A549 (cell line): ENCODE data around the gene CNOT3. TPM values are rescaled to one million over a fixed set of nuclear protein-coding genes. Genes with fewer than 3 reads are reported as not detected.

Experiments used
- ATAC-seq, 2 experiments: fragments of 200-7000 bp in 1 of 2; fragments of >200 bp in 1 of 2; cut with Nextera tagmentation in 1 of 2; cut with Tn5 transposase in 1 of 2; 3 replicates each; pipeline versions ENCODE4 v1.8.0 to v1.9.1; 2018 to 2020; ENCODE audit warnings: mild to moderate bottlenecking in 1 of 2, moderate library complexity in 1 of 2
- CTCF ChIA-PET: fragments of 300-600 bp; sonication (Branson Sonifier 250); formaldehyde crosslinking; extraction: SDS; loops from one replicate; lab custom pipeline; 2021; ENCODE audit warnings: antibody characterized with exemption, inconsistent platforms; lab: Yijun Ruan, JAX
- POLR2A ChIA-PET: fragments of 350-600 bp; formaldehyde crosslinking; extraction: SDS; loops from one replicate; lab custom pipeline; 2021; ENCODE audit warnings: antibody characterized with exemption, inconsistent platforms; lab: Yijun Ruan, JAX
- DNase-seq, 2 experiments: peaks; one replicate each; pipeline versions ENCODE4 v3.0.0 to v3.0.0-alpha.2; 2011 to 2016; ENCODE audit warnings: low read depth in 1 of 2, low spot score in 1 of 2
- FAIRE-seq: peaks from 2 replicates; lab custom pipeline; 2011; peaks lifted over from hg19 to GRCh38; lab: Jason Lieb, UNC
- H3K27ac ChIP-seq, 2 experiments: fragments of >200 bp; sonication (Bioruptor Twin); formaldehyde crosslinking; 3 replicates each; pipeline ENCODE4 v1.5.1; 2016 to 2017
- H3K4me1 ChIP-seq: fragments of >200 bp; sonication (Bioruptor Twin); formaldehyde crosslinking; 3 replicates; pipeline ENCODE4 v1.6.1; 2016
- H3K4me2 ChIP-seq: fragments of >200 bp; sonication (Bioruptor Twin); formaldehyde crosslinking; 3 replicates; pipeline ENCODE4 v1.6.1; 2016
- H3K4me3 ChIP-seq: fragments of >200 bp; sonication (Bioruptor Twin); formaldehyde crosslinking; 3 replicates; pipeline ENCODE4 v1.5.1; 2016
- H3K9me3 ChIP-seq: fragments of >200 bp; sonication (Bioruptor Twin); formaldehyde crosslinking; 3 replicates; pipeline ENCODE4 v1.6.1; 2016
- BHLHE40 ChIP-seq: IDR thresholded peaks from 2 replicates; pipeline ENCODE4 v1.6.1; 2012; ENCODE audit warnings: low read depth, low read length, inconsistent platforms
- CBX2 ChIP-seq: fragments of 200-600 bp; sonication (generic); IDR thresholded peaks from 2 replicates; pipeline ENCODE4 v1.6.1; 2016; ENCODE audit warnings: low read depth, mild to moderate bottlenecking, borderline replicate concordance
- EHF ChIP-seq: fragments of 250-450 bp; sonication (Bioruptor Pico); IDR thresholded peaks from 2 replicates; pipeline ENCODE4 v1.5.0; 2020; ENCODE audit warnings: mild to moderate bottlenecking
- EP300 ChIP-seq, 2 experiments: fragments of >200 bp; sonication (Bioruptor Twin); formaldehyde crosslinking; IDR thresholded peaks; 2 replicates in 1 of 2; 3 replicates in 1 of 2; pipeline ENCODE4 v1.6.1; 2016 to 2017
- FOXS1 ChIP-seq: fragments of 250-450 bp; sonication (Bioruptor Pico); IDR thresholded peaks from 2 replicates; pipeline ENCODE4 v1.5.0; 2020; ENCODE audit warnings: mild to moderate bottlenecking, moderate library complexity
- GATA3 ChIP-seq: IDR thresholded peaks from 2 replicates; pipeline ENCODE4 v1.6.1; 2012; ENCODE audit warnings: borderline replicate concordance
- HDAC2 ChIP-seq: fragments of 200-600 bp; sonication (generic); IDR thresholded peaks from 2 replicates; pipeline ENCODE4 v1.6.1; 2016
- HEYL ChIP-seq: fragments of 250-450 bp; sonication (Bioruptor Pico); IDR thresholded peaks from 2 replicates; pipeline ENCODE4 v1.8.0; 2021; ENCODE audit warnings: mild to moderate bottlenecking, moderate library complexity
- HOXA7 ChIP-seq: fragments of 250-450 bp; sonication (Bioruptor Pico); IDR thresholded peaks from 2 replicates; pipeline ENCODE4 v1.5.0; 2020; ENCODE audit warnings: mild to moderate bottlenecking, moderate library complexity
- HOXB5 ChIP-seq: fragments of 250-450 bp; sonication (Bioruptor Pico); IDR thresholded peaks from 2 replicates; pipeline ENCODE4 v1.5.0; 2020; ENCODE audit warnings: mild to moderate bottlenecking, moderate library complexity
- JUNB ChIP-seq: fragments of >200 bp; sonication (Bioruptor Twin); formaldehyde crosslinking; IDR thresholded peaks from 2 replicates; pipeline ENCODE4 v1.6.1; 2016
- MAZ ChIP-seq: fragments of 150-350 bp; IDR thresholded peaks from 2 replicates; pipeline ENCODE4 v1.6.1; 2014; ENCODE audit warnings: antibody characterized with exemption, low read depth, low read length, borderline replicate concordance
- MYC ChIP-seq: IDR thresholded peaks from 2 replicates; pipeline ENCODE4 v1.6.1; 2012; ENCODE audit warnings: mild to moderate bottlenecking, inconsistent platforms, low read length, improper control_type of control experiment, borderline replicate concordance
- NFE2L2 ChIP-seq: fragments of 150-350 bp; conservative IDR thresholded peaks from 2 replicates; pipeline ENCODE4 v1.6.1; 2014; ENCODE audit warnings: low read length
- NR3C1 ChIP-seq: fragments of >200 bp; sonication (Bioruptor Twin); formaldehyde crosslinking; IDR thresholded peaks from 3 replicates; pipeline ENCODE4 v1.6.1; 2017
- POLR2AphosphoS2 ChIP-seq: conservative IDR thresholded peaks from 2 replicates; pipeline ENCODE4 v1.6.1; 2012; ENCODE audit warnings: low read length, improper control_type of control experiment, inconsistent platforms
- RAD21 ChIP-seq, 2 experiments: fragments of >200 bp in 1 of 2; sonication (Bioruptor Twin) in 1 of 2; formaldehyde crosslinking in 1 of 2; IDR thresholded peaks in 1 of 2; conservative IDR thresholded peaks in 1 of 2; 2 replicates in 1 of 2; 3 replicates in 1 of 2; pipeline ENCODE4 v1.6.1; 2012 to 2018; ENCODE audit warnings: inconsistent platforms in 1 of 2
- RARB ChIP-seq: fragments of 250-450 bp; sonication (Bioruptor Pico); IDR thresholded peaks from 2 replicates; pipeline ENCODE4 v1.8.0; 2021; ENCODE audit warnings: mild to moderate bottlenecking, moderate library complexity
- RNF2 ChIP-seq: fragments of 200-600 bp; sonication (generic); IDR thresholded peaks from 2 replicates; pipeline ENCODE4 v1.6.1; 2016; ENCODE audit warnings: low read depth, mild to moderate bottlenecking, antibody characterized with exemption, moderate library complexity, borderline replicate concordance
- SMC3 ChIP-seq: fragments of >200 bp; sonication (Bioruptor Twin); formaldehyde crosslinking; IDR thresholded peaks from 3 replicates; pipeline ENCODE4 v1.6.1; 2018; ENCODE audit warnings: inconsistent platforms
- SREBF2 ChIP-seq: fragments of 450-650 bp; IDR thresholded peaks from 2 replicates; pipeline ENCODE4 v1.6.1; 2014; ENCODE audit warnings: mild to moderate bottlenecking, moderate library complexity
- TFCP2L1 ChIP-seq: fragments of 250-450 bp; sonication (Bioruptor Pico); IDR thresholded peaks from 2 replicates; pipeline ENCODE4 v1.5.0; 2021; ENCODE audit warnings: mild to moderate bottlenecking
- ZC3H11A ChIP-seq: fragments of 450-650 bp; IDR thresholded peaks from 2 replicates; pipeline ENCODE4 v1.6.1; 2014; ENCODE audit warnings: antibody characterized with exemption, mild to moderate bottlenecking
- ZFP36 ChIP-seq: fragments of 450-650 bp; IDR thresholded peaks from 2 replicates; pipeline ENCODE4 v1.6.1; 2014; ENCODE audit warnings: borderline replicate concordance; ENCODE audit not compliant: partially characterized antibody
- WGBS: methylation state at CpG from one replicate; pipeline ENCODE4 v1.1.6; 2017; ENCODE audit errors: missing lambda C conversion rate; 5-methylcytosine and 5-hydroxymethylcytosine counted together
- polyA plus RNA-seq, 4 experiments: library from polyadenylated mRNA; depleted of rRNA in 3 of 4; stranded (reverse); fragments of >200 nt; fragmentation: RNase III in 1 of 4; extraction: RNeasy Plus Mini Kit Qiagen cat#74134 plus additional on column Dnase treatment in 1 of 4; gene quantifications; 2 replicates in 3 of 4; 3 replicates in 1 of 4; pipeline ENCODE4 v1.2.3, GENCODE V29; 2011 to 2017
- TF ChIP-seq, protein P1 (sequence below): fragments of 150-350 bp; IDR thresholded peaks from 2 replicates; pipeline ENCODE4 v1.6.1; 2014; ENCODE audit warnings: low read depth, mild to moderate bottlenecking, low read length
- TF ChIP-seq, protein P2 (sequence below): fragments of >200 bp; sonication (Bioruptor Twin); formaldehyde crosslinking; IDR thresholded peaks from 3 replicates; pipeline ENCODE4 v1.6.1; 2016
- TF ChIP-seq, protein P3 (sequence below): fragments of >200 bp; sonication (Bioruptor Twin); formaldehyde crosslinking; IDR thresholded peaks from 2 replicates; pipeline ENCODE4 v1.6.1; 2016

CNOT3 gene
- polyA plus RNA-seq, 2 of the 4 experiments (the other 2 are of a cell fraction): 24.9 to 59.2 TPM

DNA sequence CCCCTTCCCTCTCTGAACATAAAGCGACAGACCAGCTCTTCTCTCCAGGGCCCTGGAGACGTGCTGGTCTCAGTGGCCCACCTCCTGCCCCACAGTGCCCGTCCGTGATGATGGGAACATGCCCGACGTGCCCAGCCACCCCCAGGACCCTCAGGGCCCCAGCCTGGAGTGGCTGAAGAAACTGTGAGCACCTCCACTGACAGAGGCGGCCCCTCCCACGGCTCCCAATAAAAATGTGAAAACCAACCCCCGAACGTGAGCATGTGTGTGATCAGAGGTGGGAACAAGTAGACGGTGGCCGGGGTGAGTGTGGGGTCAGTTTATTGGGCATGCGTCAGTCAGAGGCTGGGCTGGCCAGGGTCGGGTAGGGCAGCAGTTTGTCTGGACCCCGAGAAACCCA lies 30.8 kb upstream of the CNOT3 start:
- no peak overlapping the region for H3K4me3 ChIP-seq
- CTCF ChIA-PET: no interaction called here
- TF ChIP-seq EHF: no peak
- TF ChIP-seq RARB (CRISPR knock-in tag): no peak
- TF ChIP-seq HDAC2: no peak
- no peak for TF ChIP-seq CBX2
- TF ChIP-seq, protein P1, sequence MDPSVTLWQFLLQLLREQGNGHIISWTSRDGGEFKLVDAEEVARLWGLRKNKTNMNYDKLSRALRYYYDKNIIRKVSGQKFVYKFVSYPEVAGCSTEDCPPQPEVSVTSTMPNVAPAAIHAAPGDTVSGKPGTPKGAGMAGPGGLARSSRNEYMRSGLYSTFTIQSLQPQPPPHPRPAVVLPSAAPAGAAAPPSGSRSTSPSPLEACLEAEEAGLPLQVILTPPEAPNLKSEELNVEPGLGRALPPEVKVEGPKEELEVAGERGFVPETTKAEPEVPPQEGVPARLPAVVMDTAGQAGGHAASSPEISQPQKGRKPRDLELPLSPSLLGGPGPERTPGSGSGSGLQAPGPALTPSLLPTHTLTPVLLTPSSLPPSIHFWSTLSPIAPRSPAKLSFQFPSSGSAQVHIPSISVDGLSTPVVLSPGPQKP: no peak
- TF ChIP-seq NR3C1: no peak
- no peak for TF ChIP-seq SMC3
- TF ChIP-seq, protein P2, sequence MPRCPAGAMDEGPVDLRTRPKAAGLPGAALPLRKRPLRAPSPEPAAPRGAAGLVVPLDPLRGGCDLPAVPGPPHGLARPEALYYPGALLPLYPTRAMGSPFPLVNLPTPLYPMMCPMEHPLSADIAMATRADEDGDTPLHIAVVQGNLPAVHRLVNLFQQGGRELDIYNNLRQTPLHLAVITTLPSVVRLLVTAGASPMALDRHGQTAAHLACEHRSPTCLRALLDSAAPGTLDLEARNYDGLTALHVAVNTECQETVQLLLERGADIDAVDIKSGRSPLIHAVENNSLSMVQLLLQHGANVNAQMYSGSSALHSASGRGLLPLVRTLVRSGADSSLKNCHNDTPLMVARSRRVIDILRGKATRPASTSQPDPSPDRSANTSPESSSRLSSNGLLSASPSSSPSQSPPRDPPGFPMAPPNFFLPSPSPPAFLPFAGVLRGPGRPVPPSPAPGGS: no peak
- no peak for TF ChIP-seq POLR2AphosphoS2
- no peak for TF ChIP-seq FOXS1 (CRISPR knock-in tag)
- no peak for TF ChIP-seq GATA3
- no peak for TF ChIP-seq MAZ
- TF ChIP-seq, protein P3, sequence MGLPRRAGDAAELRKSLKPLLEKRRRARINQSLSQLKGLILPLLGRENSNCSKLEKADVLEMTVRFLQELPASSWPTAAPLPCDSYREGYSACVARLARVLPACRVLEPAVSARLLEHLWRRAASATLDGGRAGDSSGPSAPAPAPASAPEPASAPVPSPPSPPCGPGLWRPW: no peak
- no peak for TF ChIP-seq RAD21 (conservative IDR thresholded peaks at IDR 0.05 in 1 of 2, IDR thresholded peaks at IDR 0.05 in 1 of 2)
- TF ChIP-seq EP300 (IDR thresholded peaks at IDR 0.05): no peak
- TF ChIP-seq MYC: no peak
- TF ChIP-seq RNF2: no peak
- POLR2A ChIA-PET: no interaction called here
- DNase-seq (no peak), FAIRE-seq (no peak), ATAC-seq (no peak)
- H3K4me2 ChIP-seq: no peak overlapping the region
- no peaks in the 10 kb centered on the region for H3K9me3 ChIP-seq
- H3K4me1 ChIP-seq: 0 out of 3 replicates have a peak, but pooled peaks cover 8% of the 10 kb centered on the region
- H3K27ac ChIP-seq: no peak overlapping the region
- 85% methylated on average over 13 of the region's 15 CpGs for WGBS

DNA sequence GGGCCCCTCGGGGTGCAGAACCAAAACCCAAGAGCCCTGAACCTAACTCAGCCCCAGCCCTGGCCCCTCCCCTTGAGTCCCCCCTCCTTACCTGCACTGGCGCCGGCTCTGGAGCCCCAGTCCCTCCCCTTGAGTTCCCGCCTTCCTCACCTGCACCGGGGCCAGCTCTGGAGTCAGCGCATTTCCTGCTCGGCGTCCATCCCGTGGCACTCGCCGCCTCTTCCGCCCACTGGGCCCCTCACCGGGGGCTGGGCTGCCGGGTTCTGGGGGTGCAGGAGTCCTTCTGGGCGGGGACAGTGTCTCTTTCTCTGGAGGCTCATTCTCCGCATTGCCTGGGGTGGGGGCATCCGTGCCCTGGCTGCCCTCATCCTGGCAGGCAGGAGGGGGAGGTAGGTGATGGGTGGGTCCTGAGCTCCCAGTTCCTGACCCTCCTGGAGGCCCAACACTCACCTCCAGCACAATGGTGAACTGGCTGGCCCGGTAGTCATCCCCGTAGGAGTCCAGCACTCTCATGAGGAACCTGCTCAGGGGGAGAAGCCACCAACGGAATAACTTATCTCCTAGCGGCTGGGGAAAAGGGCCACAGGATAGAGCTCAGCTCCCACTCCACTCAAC lies 29.6 kb upstream of the CNOT3 start:
- POLR2A ChIA-PET: interaction anchor here (1.6 kb wide), 1 partner anchor 29 kb away, joined by 5 read pairs; no protein-coding TSS in a partner anchor
- Histone ChIP-seq H3K4me2 (no peak overlapping the region), H3K9me3 (no peaks in the 10 kb centered on the region), H3K4me1 (0 out of 3 replicates have a peak, but pooled peaks cover 8% of the 10 kb centered on the region), H3K27ac (no peak overlapping the region), H3K4me3 (no peak overlapping the region)
- ATAC-seq: no peak
- TF ChIP-seq HOXA7 (CRISPR knock-in tag) (no peak), ZFP36 (no peak), TFCP2L1 (CRISPR knock-in tag) (no peak), NFE2L2 (no peak), SREBF2 (no peak), GATA3 (no peak), SMC3 (no peak), ZC3H11A (no peak), JUNB (no peak), EHF (no peak), HOXB5 (CRISPR knock-in tag) (no peak), HEYL (CRISPR knock-in tag) (no peak), BHLHE40 (no peak), MYC (no peak)
- TF ChIP-seq, protein P1: no peak
- DNase-seq: no peak
- no peak for FAIRE-seq
- CTCF ChIA-PET: interaction anchor here (3.0 kb wide), 1 partner anchor 300 kb away, joined by 7 read pairs; no protein-coding TSS in a partner anchor
- 83% methylated on average over 20 of the region's 21 CpGs for WGBS
